NT2/D1 (cell line): ENCODE data around the gene FSCN2.

ENCODE experiments used
- YY1 ChIP-seq: IDR thresholded peaks from 2 replicates; pipeline ENCODE4 v1.6.1; 2011; ENCODE audit not compliant: insufficient read length, insufficient read depth
- ZNF274 ChIP-seq: IDR thresholded peaks from 2 replicates; pipeline ENCODE4 v1.6.1; 2011; ENCODE audit warnings: mild to moderate bottlenecking, low read depth, low read length

DNA sequence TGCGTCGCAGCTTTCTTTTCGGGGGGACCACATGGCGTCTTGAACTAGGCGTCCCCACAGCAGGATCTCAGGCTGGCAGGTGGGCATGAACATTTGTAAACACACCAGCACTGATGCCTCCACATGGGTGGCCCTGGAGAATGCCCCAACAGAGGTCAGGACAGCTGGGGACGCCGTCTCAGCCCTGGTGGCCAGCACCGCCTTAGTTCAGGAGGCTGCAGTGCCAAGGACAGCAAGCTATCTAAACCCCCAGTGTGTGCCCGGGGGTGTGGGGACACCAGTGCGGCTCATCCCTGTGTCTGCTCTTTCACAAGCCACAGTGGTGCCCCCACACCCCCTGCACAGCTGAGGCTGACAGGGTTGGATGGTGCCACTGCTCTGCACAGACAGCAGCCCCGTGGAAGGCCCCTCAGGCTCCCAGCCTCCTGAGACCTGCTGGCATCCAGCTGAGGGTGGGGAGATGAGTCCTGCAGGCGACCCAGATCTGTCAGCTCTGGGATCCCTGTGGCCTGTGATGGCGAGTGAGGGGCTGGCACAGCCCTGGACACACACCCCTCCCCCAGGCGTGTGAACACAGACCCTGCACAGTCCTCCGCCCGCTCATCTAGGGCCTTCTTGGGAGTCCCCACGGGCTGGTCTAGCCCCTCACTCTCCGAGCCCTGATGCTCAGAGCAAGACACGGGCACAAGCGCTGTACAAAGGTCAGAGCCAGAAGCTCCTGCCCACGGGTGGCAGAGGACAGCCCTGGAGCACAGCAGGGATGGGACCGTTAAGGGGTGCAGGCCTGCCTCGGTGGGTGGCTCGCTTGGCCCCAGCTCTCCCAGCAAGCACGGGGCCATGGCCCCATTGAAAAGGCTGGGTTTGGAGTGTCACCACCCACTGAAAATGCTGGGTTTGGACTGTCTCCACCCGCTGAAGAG is 10.7 kb downstream of the FSCN2 start:
- no peak for TF ChIP-seq YY1
- no peak for TF ChIP-seq ZNF274
